Ishikawa (cell line): ENCODE results near the gene DCAF5.

Source experiments
- CREB1 ChIP-seq: IDR thresholded peaks from 2 replicates; pipeline ENCODE4 v1.6.1; 2012; ENCODE audit warnings: low read depth
- EGR1 ChIP-seq: IDR thresholded peaks from 2 replicates; pipeline ENCODE4 v1.6.1; 2012
- EP300 ChIP-seq: IDR thresholded peaks from 2 replicates; pipeline ENCODE4 v1.6.1; 2012; ENCODE audit warnings: borderline replicate concordance
- MAX ChIP-seq: IDR thresholded peaks from 2 replicates; pipeline ENCODE4 v1.6.1; 2012
- REST ChIP-seq: IDR thresholded peaks from 2 replicates; pipeline ENCODE4 v1.6.1; 2012; ENCODE audit warnings: low read depth, mild to moderate bottlenecking
- TAF1 ChIP-seq: IDR thresholded peaks from 2 replicates; pipeline ENCODE4 v1.6.1; 2012; ENCODE audit warnings: low read depth, mild to moderate bottlenecking
- USF1 ChIP-seq: IDR thresholded peaks from 2 replicates; pipeline ENCODE4 v1.6.1; 2012
- YY1 ChIP-seq: IDR thresholded peaks from 2 replicates; pipeline ENCODE4 v1.6.1; 2012; ENCODE audit warnings: low read depth
- ZBTB7A ChIP-seq: IDR thresholded peaks from 2 replicates; pipeline ENCODE4 v1.6.1; 2012; ENCODE audit warnings: low read depth

GRCh38 chr14:69040353-69040752 is 112.6 kb downstream of the DCAF5 start:
- TF ChIP-seq TAF1 (no peak), MAX (no peak), EP300 (no peak), ZBTB7A (no peak), YY1 (no peak), USF1 (no peak), REST (no peak), CREB1 (no peak), EGR1 (no peak)
